NCI-H1694 (cell line): Measurements from ENCODE around the gene CLN5.
"Not testable (repeated sequence)": the region's sequence is repeated elsewhere in the genome, so short reads cannot be mapped to it uniquely, and the experiment has no call there.

Experiments used
- DNase-seq: peaks from one replicate; lab custom pipeline; 2025; lab: John Stamatoyannopoulos, UW

The CLN5 gene

DNA sequence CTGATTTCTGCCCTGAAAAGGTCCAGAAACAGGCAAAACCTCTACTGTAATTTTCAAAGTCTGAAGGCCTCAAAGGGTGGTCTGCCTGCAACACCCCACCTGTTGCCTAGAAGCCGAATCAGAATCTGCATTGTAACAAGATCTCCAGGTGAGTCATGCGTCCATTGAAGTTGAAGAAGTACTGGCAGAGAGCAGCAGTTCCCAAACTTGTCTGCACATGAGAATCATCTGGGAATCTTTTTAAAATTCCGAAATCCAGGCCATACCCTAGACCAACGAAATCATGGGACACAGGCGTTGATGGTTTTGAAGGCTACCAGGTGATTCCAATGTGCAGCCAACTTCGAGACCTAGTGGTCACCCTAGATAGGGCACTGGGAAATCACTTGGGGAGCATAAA, 16.0 kb upstream of the CLN5 start:
- DNase-seq, result no peak

DNA sequence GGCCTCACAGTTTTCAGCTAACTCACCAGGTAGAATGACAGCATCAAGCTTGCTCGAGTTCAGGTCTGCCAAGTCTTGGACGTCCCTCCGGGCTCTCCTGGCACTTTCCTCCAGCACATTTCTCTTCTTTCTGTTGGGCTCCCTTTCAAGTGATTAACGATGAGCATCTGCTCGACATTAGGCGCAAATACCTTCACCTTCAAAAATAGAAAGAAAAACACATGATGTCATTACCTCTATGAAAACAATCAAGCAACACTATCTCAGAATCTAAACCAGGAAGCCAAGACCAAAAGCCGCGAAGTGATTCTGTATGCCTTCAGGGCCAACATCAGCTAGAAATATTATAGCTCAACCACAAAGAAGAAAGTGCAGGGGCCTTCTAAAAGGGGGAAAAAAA, 15.4 kb upstream of the CLN5 start:
- DNase-seq, result no peak

DNA sequence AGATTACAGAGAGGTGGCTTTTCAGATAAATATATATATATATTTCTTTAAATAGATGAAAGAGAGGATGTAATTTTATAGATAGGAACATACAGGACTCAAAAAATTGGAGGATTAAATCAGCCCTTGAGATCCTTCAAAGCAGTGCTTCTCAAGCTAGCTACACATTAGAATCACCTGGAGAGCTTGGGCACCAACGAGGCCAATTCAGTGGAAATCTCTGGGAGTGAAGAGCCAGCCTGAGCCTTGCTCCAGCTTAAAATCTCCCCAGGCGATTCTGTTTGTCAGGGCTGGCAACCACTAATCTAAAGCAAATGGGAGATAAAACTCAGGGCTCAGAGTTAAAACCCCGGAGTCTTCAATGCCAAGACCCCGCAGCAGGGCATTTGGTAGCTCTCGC, 15.0 kb upstream of the CLN5 start:
- no peak for DNase-seq

DNA sequence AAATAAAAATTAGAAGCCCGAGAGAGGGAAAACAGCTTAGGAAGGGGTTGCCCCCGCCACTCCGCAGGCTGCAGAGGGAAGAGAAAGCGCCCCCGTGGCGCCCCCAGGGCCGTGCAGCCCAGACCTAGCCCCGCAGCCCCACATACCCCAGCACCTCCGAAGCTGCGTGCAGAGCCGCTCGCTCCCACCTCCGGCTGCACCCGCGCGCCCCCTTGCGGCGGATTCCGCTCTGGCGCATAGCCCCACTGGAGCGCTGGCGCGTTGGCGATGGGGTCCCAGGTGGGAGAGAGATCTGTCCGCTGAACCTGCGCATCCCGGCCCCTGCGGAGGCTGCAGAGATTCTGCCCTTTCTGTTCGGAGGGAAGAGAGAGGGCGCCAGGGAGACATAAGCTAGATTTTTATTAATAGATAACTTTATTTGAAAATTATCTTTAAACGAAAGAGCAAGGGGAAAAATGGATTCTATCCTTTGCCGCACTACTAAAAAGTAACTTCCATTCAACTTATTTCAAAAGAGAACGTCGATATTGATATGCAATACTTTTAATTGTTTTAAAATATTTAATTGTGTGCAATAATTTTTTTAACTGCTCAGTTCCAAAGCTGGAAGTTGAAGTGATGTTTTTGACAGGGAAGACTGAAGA, 11.7 kb upstream of the CLN5 start:
- peak; percentile 42 for DNase-seq

DNA sequence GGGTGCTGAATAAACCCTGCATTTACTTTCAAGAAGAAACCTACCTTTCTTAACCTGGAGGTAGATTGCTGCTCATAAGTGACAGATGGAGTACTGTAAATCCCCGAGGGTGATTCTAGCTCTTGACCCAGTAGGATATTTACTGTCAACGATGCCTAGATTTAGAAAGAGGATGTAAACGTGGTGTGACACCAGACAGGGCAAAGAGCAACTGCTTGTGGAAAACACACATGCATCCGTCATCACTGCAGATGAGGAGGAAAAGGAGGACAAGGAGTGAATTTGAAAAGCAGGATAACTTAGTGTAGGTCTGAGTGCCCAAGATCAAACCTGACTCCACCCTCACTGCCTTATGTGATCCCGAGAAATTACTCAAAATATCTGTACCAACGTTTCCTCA, 9.8 kb upstream of the CLN5 start:
- no peak for DNase-seq

DNA sequence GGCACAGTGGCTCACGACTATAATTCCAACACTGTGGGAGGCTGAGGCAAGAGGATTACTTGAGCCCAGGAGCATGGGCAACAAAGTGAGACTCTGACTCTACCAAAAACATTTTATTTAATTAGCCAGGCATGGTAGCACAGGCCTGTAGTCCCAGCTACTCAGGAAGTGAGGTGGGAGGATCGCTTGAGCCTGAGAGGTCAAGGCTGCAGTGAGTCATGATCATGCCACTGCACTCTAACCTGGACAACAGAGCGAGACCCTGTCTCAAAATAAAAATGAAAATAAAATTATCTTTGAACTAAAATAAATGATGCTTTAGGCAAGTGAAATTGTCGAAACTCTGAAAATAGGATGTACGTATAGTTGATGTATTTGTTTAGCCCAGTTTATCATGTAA, 8.2 kb upstream of the CLN5 start:
- DNase-seq, result no peak

DNA sequence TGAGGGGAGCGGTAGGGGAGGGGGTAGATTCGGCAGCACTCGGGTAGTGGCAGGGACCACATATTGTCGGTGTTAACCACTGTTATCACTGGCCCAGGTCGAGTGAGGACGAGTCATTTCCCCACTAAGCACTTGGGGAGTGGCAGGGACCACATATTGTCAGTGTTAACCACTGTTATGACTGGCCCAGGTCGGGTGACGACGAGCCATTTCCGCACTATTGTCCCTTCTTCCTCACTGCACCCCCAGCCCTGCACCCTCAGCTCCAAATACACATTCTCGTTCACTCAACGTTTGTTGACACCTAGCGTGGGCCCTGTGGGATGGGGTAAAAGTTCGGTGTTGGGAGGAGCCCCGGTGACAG, 467 bp upstream of the CLN5 start:
- no peak for DNase-seq

DNA sequence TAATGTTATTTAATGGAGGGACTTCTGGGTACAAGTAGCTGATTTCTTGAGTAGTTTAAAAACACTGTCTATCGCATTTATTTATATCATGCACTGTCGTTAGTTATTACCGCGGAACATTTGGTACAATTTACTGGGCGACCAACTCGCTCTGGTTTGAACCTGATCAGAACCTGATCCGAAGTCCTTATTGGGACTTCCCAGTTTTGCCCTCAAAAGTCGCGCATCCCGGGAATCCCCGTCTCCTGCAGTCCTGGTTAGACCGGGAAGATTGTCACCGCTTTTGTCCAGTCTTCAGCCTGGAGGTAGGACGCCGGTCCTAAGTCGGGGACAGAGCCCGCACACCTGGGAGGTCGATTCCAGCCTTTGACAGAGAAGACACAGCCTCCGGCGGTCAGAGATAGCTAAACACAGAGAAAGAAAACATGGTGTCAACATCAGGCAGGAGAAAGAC, 694 bp downstream of the CLN5 start:
- DNase-seq, result no peak

DNA sequence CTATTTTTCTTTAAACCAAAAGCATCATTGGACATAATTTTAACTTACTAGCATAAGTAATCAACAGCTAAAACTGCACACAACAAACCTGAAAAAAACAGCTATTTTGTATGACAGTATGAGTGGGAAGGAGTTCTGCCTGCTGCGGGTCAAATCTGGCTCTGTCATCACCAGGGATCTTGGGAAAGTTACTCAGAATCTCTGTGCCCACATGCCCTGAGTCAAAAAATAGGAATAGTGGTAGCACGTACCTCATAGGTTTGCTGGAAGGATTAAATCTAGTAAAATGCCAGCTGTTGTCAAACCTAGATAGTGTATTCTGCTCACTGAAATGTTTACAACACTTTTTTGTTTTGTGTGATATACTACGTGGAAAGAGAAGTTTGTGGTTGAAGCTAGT, 1.1 kb downstream of the CLN5 start:
- DNase-seq, result no peak

DNA sequence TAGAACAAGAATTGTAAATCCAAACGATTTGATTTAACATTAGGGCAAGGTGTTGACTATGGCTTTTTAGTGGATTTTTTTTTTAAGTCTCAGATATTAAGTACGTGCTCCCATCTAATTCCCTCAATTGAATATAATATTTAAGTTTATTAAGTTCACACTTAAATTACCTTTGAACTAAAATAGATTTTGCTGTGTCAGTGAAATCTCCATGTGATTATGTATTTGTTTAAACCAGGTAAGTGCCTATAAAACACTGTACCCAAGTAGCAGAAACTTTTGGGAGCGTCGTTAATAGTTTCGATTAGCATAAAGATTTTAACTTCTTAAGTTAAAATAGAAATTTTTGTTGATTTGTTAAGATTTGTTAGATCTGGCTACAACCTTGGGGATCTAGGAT, 1.6 kb downstream of the CLN5 start:
- no peak for DNase-seq

DNA sequence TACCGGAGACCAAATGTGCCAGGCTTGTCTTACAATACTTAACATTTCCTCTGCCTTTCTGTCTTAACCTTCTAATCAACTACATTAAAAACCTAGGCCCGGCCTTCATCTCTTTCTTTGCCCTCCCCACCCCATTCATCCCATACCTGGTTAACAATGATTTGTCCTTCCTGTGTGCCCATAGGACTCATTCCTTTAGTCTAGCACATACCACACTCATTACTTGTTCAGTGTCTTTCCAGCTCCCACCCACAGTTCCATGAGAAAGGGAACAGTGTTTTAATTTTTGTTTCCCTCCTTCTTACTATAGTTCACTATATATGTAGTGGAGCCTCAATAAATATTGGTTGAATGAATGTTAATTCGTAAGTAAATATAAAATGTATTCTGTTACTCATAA, 2.4 kb downstream of the CLN5 start:
- DNase-seq, result no peak

DNA sequence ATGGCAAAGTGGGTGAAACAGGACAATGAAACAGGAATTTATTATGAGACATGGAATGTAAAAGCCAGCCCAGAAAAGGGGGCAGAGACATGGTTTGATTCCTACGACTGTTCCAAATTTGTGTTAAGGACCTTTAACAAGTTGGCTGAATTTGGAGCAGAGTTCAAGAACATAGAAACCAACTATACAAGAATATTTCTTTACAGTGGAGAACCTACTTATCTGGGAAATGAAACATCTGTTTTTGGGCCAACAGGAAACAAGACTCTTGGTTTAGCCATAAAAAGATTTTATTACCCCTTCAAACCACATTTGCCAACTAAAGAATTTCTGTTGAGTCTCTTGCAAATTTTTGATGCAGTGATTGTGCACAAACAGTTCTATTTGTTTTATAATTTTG, 8.6 kb downstream of the CLN5 start:
- no peak for DNase-seq

DNA sequence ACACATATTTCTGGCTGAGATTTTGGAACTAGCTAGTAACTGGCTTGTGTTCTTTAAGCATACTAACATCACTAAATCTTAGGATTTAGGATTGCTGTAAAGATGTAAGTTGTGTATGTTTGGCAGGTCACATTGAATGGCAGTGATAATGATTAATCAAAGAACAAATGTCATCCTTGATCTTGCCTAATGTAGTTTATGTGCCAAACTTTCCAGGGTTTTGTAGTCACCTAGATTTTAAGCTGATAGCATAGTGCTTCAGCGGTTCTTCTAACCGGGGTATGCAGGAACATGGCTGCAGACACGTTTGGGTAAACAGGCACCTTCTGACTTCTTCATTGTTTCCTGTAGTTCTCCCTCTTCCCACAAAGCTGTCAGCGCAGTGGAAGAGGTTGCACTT, 9.7 kb downstream of the CLN5 start:
- no peak for DNase-seq

DNA sequence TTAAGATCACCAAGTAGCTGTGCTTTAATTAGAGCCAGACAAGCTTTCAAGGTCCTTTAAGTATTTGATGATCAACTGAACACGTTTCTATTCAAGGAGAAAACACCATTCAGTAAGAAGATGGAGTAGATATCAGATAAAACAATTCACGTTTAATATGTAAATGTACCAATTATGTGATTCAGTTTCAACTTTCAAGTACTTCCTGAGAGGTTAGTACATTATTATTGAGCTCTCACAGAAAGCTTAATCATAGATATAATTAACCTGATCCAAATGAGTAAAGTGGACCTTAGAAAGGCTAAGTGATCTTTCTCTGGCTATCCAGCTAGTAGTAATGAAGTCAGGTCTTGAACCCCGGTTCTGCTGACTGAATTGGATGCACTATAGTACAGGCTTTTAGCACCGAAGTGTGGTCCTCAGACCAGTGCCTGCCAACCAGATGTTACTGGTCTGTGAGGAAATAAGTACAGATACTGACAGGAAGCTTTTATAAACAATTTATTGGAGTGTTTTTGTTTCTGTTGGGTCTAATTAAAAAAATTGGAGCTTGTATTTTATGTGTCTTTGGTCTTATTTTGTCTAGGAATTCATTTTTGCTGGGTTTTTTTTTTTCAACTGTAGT, 10.2 kb downstream of the CLN5 start:
- DNase-seq, result no peak

DNA sequence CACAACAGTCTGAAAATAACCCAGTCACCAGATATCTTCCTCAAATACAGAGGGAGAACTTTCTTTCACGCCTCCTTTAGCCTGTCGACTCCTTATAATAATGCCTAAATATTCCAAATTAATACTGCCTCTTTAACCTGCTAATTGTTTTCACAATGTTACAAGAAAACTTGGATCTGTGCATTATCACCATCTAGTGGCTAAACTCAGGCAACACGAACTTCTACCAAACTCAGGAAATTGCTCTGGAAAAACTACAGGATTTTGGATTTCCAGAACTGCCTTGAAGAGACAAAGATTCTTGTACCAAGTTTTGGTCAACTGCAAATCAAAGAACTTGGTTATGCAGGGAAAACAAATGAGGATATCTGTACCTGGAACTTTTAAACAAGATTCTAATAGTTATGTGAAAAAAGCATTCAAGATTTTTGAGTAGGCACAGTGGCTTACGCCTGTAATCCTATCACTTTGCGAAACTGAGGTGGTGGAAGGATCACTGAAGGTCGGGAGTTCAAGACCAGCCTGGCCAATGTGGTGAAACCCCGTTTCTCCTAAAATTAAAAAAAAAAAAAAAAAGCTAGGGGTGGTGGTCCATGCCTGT, 10.8 kb downstream of the CLN5 start:
- peak; percentile 39 for DNase-seq

DNA sequence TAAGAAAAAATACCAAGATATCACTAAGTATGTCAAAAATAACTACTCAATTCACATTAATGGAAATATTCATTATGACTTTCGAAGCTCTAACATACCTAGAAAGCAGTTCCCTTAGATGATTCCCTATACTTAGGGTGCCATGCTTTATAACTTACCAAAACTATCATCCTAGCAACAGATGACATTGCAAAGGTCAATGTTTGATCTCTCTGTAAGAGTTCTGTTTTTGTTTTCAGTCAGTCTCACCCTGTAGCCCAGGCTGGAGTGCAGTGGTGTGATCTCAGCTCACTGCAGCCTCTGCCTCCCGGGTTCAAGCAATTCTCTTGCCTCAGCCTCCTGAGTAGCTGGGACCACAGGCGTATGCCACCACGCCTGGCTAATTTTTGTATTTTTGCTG, 16.5 kb downstream of the CLN5 start:
- DNase-seq, result not testable (repeated sequence)

DNA sequence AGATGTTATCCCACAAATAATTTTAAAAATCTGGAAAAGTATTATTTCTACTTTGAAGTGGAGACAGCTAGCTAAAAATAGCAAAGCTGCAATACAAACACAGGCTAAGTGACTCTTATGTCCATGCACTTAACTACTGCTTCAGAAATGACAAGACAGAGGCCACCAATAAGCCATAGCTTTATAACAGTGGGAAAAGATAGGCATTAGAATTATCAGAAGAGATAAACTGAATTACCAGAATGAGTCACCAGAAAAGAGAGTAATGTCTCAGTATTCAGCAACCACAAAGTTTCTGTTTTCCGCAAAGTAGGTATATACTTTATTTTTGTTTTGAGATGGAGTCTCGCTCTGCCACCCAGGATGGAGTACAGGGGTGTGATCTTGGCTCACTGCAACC, 17.1 kb downstream of the CLN5 start:
- DNase-seq, result no peak

DNA sequence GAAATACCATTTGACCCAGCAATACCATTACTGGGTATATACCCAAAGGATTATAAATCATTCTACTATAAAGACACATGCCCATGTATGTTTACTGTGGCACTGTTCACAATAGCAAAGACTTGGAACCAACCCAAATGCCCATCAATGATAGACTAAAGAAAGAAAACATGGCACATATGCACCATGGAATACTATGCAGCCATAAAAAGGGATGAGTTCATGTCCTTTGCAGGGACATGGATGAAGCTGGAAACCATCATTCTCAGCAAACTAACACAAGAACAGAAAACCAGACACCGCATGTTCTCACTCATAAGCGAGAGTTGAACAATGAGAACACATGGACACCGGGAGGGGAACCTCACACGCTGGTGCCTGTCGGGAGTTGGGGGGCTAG, 17.8 kb downstream of the CLN5 start:
- not testable (repeated sequence) for DNase-seq

DNA sequence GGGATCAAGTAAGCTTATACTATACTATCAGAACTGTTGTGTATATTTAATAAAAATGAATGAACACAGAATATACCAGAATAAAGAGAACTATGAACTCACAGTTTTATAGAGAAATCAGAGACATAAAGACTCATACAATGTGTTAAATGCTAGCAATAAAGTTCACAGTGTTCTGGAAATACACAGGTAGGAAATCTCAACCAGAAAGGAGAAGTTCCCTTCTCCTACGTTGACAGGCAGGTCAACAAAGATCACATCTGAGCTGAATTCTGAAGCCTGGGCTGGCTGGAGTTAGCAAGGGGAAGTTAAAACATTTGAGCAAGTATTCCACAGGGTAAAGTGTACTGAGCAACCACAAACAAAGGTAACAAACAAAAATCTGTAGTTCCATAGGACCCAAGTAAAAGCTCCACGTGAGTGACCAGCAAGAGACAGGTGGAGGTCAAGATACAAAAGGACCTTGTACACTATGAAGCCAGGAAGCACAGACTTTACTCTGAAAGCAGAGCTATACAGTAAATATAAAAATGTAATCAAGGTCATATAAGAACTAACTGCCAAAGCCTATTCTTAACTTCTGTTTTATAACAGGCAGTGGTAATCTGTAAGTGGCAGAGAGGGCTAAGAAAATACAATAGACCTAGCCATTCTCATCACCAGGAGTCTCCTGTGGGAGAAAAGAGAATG, 22.1 kb downstream of the CLN5 start:
- no peak for DNase-seq

DNA sequence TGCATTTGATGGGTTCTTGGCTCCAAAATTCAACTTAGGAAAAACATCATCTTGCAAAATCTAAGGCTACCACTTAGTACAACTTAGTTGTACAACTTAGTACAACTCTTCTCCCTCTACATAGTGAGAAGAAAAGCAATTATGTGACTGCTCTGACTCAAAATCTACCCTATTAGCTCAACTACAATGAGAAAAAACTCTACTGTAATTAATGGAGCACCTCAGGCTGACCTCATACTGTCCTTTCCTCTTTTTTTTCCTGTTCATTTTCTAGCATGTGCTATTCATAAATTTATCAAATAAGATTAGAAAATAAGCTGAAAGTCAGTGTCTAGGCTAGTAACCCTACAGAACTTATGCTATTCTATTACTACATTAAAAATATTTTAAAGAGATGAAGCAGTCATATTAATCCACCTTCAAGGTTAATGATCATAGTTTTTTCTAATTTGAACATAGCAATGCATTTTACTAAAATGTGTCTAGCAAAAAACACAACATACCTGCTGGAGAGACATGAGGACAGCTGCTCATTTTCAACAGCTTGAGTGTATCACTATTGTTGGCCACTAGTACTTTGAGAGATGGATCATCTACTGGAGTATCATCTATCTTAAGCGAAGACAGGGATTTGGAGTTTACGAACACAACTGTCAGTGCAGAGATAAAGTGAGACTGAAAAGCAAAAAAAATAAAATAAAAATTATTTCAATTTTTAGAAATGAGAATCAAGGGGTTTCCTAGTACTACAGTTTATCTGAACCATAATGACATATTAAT, 23.2 kb downstream of the CLN5 start:
- no peak for DNase-seq

DNA sequence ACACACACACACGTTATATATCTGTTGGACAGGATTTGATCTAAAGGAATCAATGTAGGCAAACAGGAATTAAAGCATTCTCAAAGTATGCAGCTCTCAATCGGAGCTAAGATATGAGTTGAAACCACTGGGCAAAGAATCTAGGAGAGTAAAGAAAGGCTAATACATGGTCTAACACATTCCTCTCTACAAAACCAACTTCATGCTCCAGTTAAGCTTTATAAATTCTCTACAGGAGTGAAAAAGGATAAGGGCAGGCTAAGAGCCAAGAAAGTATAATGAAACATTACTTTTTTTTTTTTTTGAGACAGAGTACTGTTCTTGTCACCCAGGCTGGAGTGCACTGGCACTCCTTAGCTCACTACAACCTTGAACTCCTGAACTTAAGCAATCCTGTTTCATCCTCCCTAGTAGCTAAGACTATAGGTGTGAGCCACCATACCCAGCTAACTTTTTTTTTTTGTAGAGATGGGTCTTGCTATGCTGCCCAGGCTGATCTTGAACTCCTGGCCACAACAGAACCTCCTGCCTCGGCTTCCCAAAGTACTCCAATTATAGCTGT, 24.5 kb downstream of the CLN5 start:
- no peak for DNase-seq
